Heart left ventricle (tissue), 16 donors: Measurements from ENCODE around the gene UGT3A2. TPM values are rescaled to one million over a fixed set of nuclear protein-coding genes. Genes with fewer than 3 reads are reported as not detected.

Experiments
- ATAC-seq, 4 donors: fragments of 200-7000 bp; cut with Tn5 transposase; one replicate each; pipeline ENCODE4 v1.9.1; 2020 to 2022; ENCODE audit warnings: moderate library complexity in 4 of 4, mild to moderate bottlenecking in 3 of 4, moderate number of reproducible peaks in 1 of 4
- DNase-seq, 5 donors: peaks; one replicate each; pipeline ENCODE4 v3.0.0-alpha.2; 2020
- H3K27ac ChIP-seq, 12 donors: fragments of 200-600 bp; sonication (generic) in 4 of 12; one replicate each; pipeline versions ENCODE4 v1.5.0 to v1.8.0; 2016 to 2022; ENCODE audit warnings: mild to moderate bottlenecking in 2 of 12
- H3K27me3 ChIP-seq, 9 donors: fragments of 200-600 bp; sonication (generic) in 2 of 9; one replicate each; pipeline versions ENCODE4 v1.5.1 to v1.8.0; 2016 to 2022; ENCODE audit warnings: mild to moderate bottlenecking in 3 of 9
- H3K36me3 ChIP-seq, 9 donors: fragments of 200-600 bp; sonication (generic) in 2 of 9; one replicate each; pipeline versions ENCODE4 v1.5.0 to v1.8.0; 2018 to 2022; ENCODE audit warnings: mild to moderate bottlenecking in 2 of 9
- H3K4me1 ChIP-seq, 12 donors: fragments of 200-600 bp; sonication (generic) in 4 of 12; one replicate each; pipeline versions ENCODE4 v1.5.0 to v1.8.0; 2016 to 2022; ENCODE audit warnings: mild to moderate bottlenecking in 3 of 12
- H3K4me3 ChIP-seq, 12 donors: fragments of 200-600 bp; sonication (generic) in 4 of 12; one replicate each; pipeline versions ENCODE4 v1.5.0 to v1.8.0; 2017 to 2022; ENCODE audit warnings: mild to moderate bottlenecking in 9 of 12, moderate library complexity in 4 of 12
- H3K9me3 ChIP-seq, 12 donors: fragments of 200-600 bp; sonication (generic) in 4 of 12; one replicate each; pipeline versions ENCODE4 v1.5.0 to v1.8.0; 2016 to 2022; ENCODE audit warnings: mild to moderate bottlenecking in 1 of 12
- CTCF ChIP-seq, 12 donors: fragments of 200-600 bp; sonication (generic) in 4 of 12; IDR thresholded peaks; one replicate each; pipeline versions ENCODE4 v1.5.0 to v1.8.0; 2018 to 2022; ENCODE audit warnings: antibody characterized with exemption in 12 of 12, mild to moderate bottlenecking in 5 of 12
- POLR2A ChIP-seq, 2 donors: fragments of 450-650 bp; IDR thresholded peaks; one replicate each; pipeline ENCODE4 v1.6.1; 2017; ENCODE audit warnings: antibody characterized with exemption in 2 of 2, mild to moderate bottlenecking in 2 of 2, moderate library complexity in 2 of 2
- WGBS, 4 donors: extraction: QIAGEN DNeasy Blood & Tissue Kit in 2 of 4; methylation state at CpG; one replicate each; pipeline versions ENCODE4 v1.1.5 to v1.1.7; 2013 to 2018; 5-methylcytosine and 5-hydroxymethylcytosine counted together
- intact Hi-C, 10 donors: fragments of 100-400 bp; cut with DNase I; formaldehyde crosslinking; loops; one replicate each; pipeline versions ENCODE4 v1.11.1 to v1.14.2; 2022
- polyA plus RNA-seq, 2 donors: library from polyadenylated mRNA; stranded (reverse); fragments of 200-250 nt; gene quantifications; one replicate each; pipeline ENCODE4 v1.2.3, GENCODE V29; 2013
- total RNA-seq, 9 donors: library from RNA; depleted of rRNA in 2 of 9; stranded (reverse); fragments of >200 nt in 2 of 9; fragmentation: NEBNext Ultra II Directional in 3 of 9; extraction: Animal tissue kit (Norgen Biotek cat#: 25700) in 3 of 9; gene quantifications; one replicate each; pipeline versions ENCODE4 v1.1.0 to v1.2.4, GENCODE V29; 2016 to 2023
- donor health status: ischemic (EF 13 %, LVEDD 7.1; RV severe dilation, severe dysfunction).
- donor health status: healthy with polysubstance abuse.
- donor health status: DM: no; HTN: yes; CAD: no.
- donor health status: DM: no; HTN: no; CAD: no.
- donor health status: ischemic (EF 25% LVEDD 6.9; RV normal size, moderate dysfunction).
- donor health status: ischemic (EF 25% LVEDD 5.7; RV mildly dilated, moderate dysfunction).
- donor health status: healthy.
- donor health status: DM: yes; HTN: yes; CAD: no.
- donor health status: ischemic (EF 35%, LVEDD 5.7; RV mildly dilated, moderate dysfunction).
- donor health status: nonischemic (EF 11% LVEDD 7.7; RV severe dilation, severe dysfunction).
- donor health status: DM: yes; HTN: yes; CAD: no.
- donor health status: PGD.
- donor health status: ischemic (EF 29% LVEDD 5.4; RV normal size, mild dysfunction).
- donor health status: nonischemic (EF 23%, LVEDD 6.1; RV moderate dilation, normal function).

The UGT3A2 gene
- total and polyA plus RNA-seq, 11 donors: 0.32 TPM; not detected in 10

- H3K4me1 ChIP-seq: no peaks in the 10 kb centered on the region
- no peak for DNase-seq
- intact Hi-C loops: no loop called here
- H3K36me3 ChIP-seq: no peaks in the 10 kb centered on the region
- no peak for TF ChIP-seq CTCF (IDR thresholded peaks at IDR 0.05)
- TF ChIP-seq POLR2A (IDR thresholded peaks at IDR 0.05): no peak
- no peak for ATAC-seq
- 67 to 72% (median 69%) methylated on average over 2 of the region's 2 CpGs for WGBS, 4 donors
- peaks cover 0 to under 1% (median 0%) of the 10 kb centered on the region in 12 donors for H3K9me3 ChIP-seq
- no peak overlapping the region for H3K4me3 ChIP-seq
- peaks cover 0 to 11% (median 0%) of the 10 kb centered on the region in 9 donors for H3K27me3 ChIP-seq
- no peak overlapping the region for H3K27ac ChIP-seq
These were observed 9.3 kb downstream of the UGT3A2 start for GRCh38 chr5:36057386-36057785.

GRCh38 chr5:36056422-36056821 lies 10.3 kb downstream of the UGT3A2 start:
- peaks cover 0 to 11% (median 0%) of the 10 kb centered on the region in 9 donors for H3K27me3 ChIP-seq
- ATAC-seq: no peak
- H3K9me3 ChIP-seq: no peaks in the 10 kb centered on the region
- intact Hi-C loops: no loop called here
- WGBS, 4 donors: 68 to 72% (median 70%) methylated on average over 4 to 5 of the region's 5 CpGs
- no peak overlapping the region for H3K27ac ChIP-seq
- no peak overlapping the region for H3K4me3 ChIP-seq
- TF ChIP-seq CTCF (IDR thresholded peaks at IDR 0.05) (no peak), POLR2A (IDR thresholded peaks at IDR 0.05) (no peak)
- no peaks in the 10 kb centered on the region for H3K36me3 ChIP-seq
- DNase-seq: no peak
- H3K4me1 ChIP-seq: no peaks in the 10 kb centered on the region

GRCh38 chr5:36055984-36056383 lies 10.7 kb downstream of the UGT3A2 start:
- no peaks in the 10 kb centered on the region for H3K4me1 ChIP-seq
- H3K36me3 ChIP-seq: no peaks in the 10 kb centered on the region
- DNase-seq (no peak), ATAC-seq (no peak)
- H3K27ac ChIP-seq: no peak overlapping the region
- WGBS, 4 donors: 48 to 54% (median 50%) methylated on average over 5 of the region's 5 CpGs
- H3K4me3 ChIP-seq: no peak overlapping the region
- H3K9me3 ChIP-seq: no peaks in the 10 kb centered on the region
- H3K27me3 ChIP-seq: peaks cover 0 to 11% (median 0%) of the 10 kb centered on the region in 9 donors
- no peak for TF ChIP-seq POLR2A (IDR thresholded peaks at IDR 0.05)
- TF ChIP-seq CTCF (IDR thresholded peaks at IDR 0.05): no peak
- intact Hi-C loops: no loop called here

GRCh38 chr5:36054647-36055046 lies 12.0 kb downstream of the UGT3A2 start:
- H3K27me3 ChIP-seq: peaks cover 0 to 10% (median 0%) of the 10 kb centered on the region in 9 donors
- H3K36me3 ChIP-seq: no peaks in the 10 kb centered on the region
- DNase-seq (no peak), ATAC-seq (no peak)
- H3K4me1 ChIP-seq: no peaks in the 10 kb centered on the region
- no peak overlapping the region for H3K4me3 ChIP-seq
- WGBS, 4 donors: 72 to 94% (median 85%) methylated on average over 3 of the region's 3 CpGs
- H3K9me3 ChIP-seq: no peaks in the 10 kb centered on the region
- intact Hi-C loops: no loop called here
- H3K27ac ChIP-seq: no peak overlapping the region
- TF ChIP-seq POLR2A (IDR thresholded peaks at IDR 0.05): no peak
- TF ChIP-seq CTCF (IDR thresholded peaks at IDR 0.05): no peak
